Activated T-cell treated with anti-CD3 and anti-CD28 coated beads, Interleukin-2, amount 50 U/mL, for 48 hours (primary cell): ENCODE results near the gene TIMP2.
A peak's percentile ranks its signal among the peaks of the same experiment; 100 is the strongest.

Source experiments
- DNase-seq, 2 experiments: peaks; one replicate each; pipeline ENCODE4 v3.0.0-alpha.2; 2020

The TIMP2 gene

GRCh38 chr17:78862073-78863023, 62.8 kb downstream of the TIMP2 start:
- DNase-seq, result no peak

GRCh38 chr17:78861229-78861628, 64.0 kb downstream of the TIMP2 start:
- DNase-seq, result no peak

GRCh38 chr17:78859051-78859450, 66.1 kb downstream of the TIMP2 start:
- no peak for DNase-seq

- no peak for DNase-seq
Observed at GRCh38 chr17:78857266-78857665, 67.9 kb downstream of the TIMP2 start.

GRCh38 chr17:78855561-78856165, 69.5 kb downstream of the TIMP2 start:
- no peak for DNase-seq

- DNase-seq, result no peak
Observed at GRCh38 chr17:78854508-78854907, 70.7 kb downstream of the TIMP2 start.

- DNase-seq, result no peak
Observed at GRCh38 chr17:78853926-78854394, 71.2 kb downstream of the TIMP2 start.

- DNase-seq, result no peak
Observed at GRCh38 chr17:78852709-78853121, 72.5 kb downstream of the TIMP2 start.

- DNase-seq, result no peak
Observed at GRCh38 chr17:78849026-78849425, 76.2 kb downstream of the TIMP2 start.

GRCh38 chr17:78847052-78847451, 78.1 kb downstream of the TIMP2 start:
- DNase-seq, result no peak

- DNase-seq, result no peak
Observed at GRCh38 chr17:78844301-78845005, 80.7 kb downstream of the TIMP2 start.

- DNase-seq, result peak; percentile 62 to 70
Observed at GRCh38 chr17:78842881-78843565, 82.2 kb downstream of the TIMP2 start.

- DNase-seq, result peak; percentile 100
Observed at GRCh38 chr17:78840780-78841611, 84.2 kb downstream of the TIMP2 start, which contains the start of gene USP36. TSS of gene USP36 (minus strand) at chr17:78840814. CDS start at chr17:78836363, 4,451 bp downstream.

GRCh38 chr17:78840530-78840779, 84.7 kb downstream of the TIMP2 start:
- no peak for DNase-seq

GRCh38 chr17:78839762-78840529, 85.2 kb downstream of the TIMP2 start:
- DNase-seq, result peak; percentile 66 to 71

GRCh38 chr17:78839235-78839761, 85.9 kb downstream of the TIMP2 start:
- DNase-seq, result no peak

- DNase-seq, result no peak
Observed at GRCh38 chr17:78838574-78839005, 86.6 kb downstream of the TIMP2 start.

GRCh38 chr17:78836420-78837021, 88.7 kb downstream of the TIMP2 start:
- no peak for DNase-seq

- no peak for DNase-seq
Observed at GRCh38 chr17:78834571-78834970, 90.6 kb downstream of the TIMP2 start.

- DNase-seq, result no peak
Observed at GRCh38 chr17:78832541-78832810, 92.7 kb downstream of the TIMP2 start.
